ENCODE measurements around the gene ITGAE.

ITGAE gene

GRCh38 chr17:3826191-3826590, 25.2 kb upstream of the ITGAE start:
- peak; percentile 59 for DNase-seq
- WGBS: 67% methylated on average over 4 of the region's 4 CpGs
- H3K14ac ChIP-seq (ENCODE audit: low read length in 2 of 2): no peak overlapping the region
- H2BK15ac ChIP-seq (ENCODE audit: low read depth, poor library complexity, severe bottlenecking): no peak overlapping the region
- H3K36me3 ChIP-seq (ENCODE audit: control insufficient read depth in 1 of 2, insufficient read depth in 2 of 2, low read depth in 1 of 2, low read length in 2 of 2): peaks cover 28 to 76% of the 10 kb centered on the region in 2 experiments
- peaks cover 22% of the 10 kb centered on the region for H3K79me1 ChIP-seq (replicated peaks; ENCODE audit: low read length, poor library complexity, severe bottlenecking)
- no peak overlapping the region for H4K91ac ChIP-seq (ENCODE audit: low read length)
- no peak overlapping the region for H4K8ac ChIP-seq (ENCODE audit: low read length)
- no peaks in the 10 kb centered on the region for H3K27me3 ChIP-seq (ENCODE audit: control insufficient read depth in 1 of 2, insufficient read depth in 1 of 2, low read length in 2 of 2)
- H2BK12ac ChIP-seq (ENCODE audit: low read length in 2 of 2): no peak overlapping the region
- no peak overlapping the region for H2AFZ ChIP-seq (ENCODE audit: low read depth, low read length)
- peaks cover 2% of the 10 kb centered on the region for H3K4me1 ChIP-seq (ENCODE audit: control insufficient read depth, insufficient read depth, low read depth, low read length)
- no peak overlapping the region for H2BK120ac ChIP-seq (ENCODE audit: low read depth, low read length)
- peak overlapping the region; percentile 46 for H3K9ac ChIP-seq (ENCODE audit: low read length)
- no peak overlapping the region for H3K4me2 ChIP-seq (ENCODE audit: low read length, poor library complexity, severe bottlenecking)
- no peak overlapping the region for H3K27ac ChIP-seq (ENCODE audit: low read length, poor library complexity, severe bottlenecking)
- H3K23ac ChIP-seq (ENCODE audit: low read length in 2 of 2): no peak overlapping the region
- H3K4ac ChIP-seq (ENCODE audit: low read depth in 1 of 2, low read length in 2 of 2): no peak overlapping the region
- H3K9me3 ChIP-seq (ENCODE audit: control insufficient read depth, low read length): no peaks in the 10 kb centered on the region
- H2AK5ac ChIP-seq (ENCODE audit: low read length, severe bottlenecking): no peak overlapping the region
- no peak overlapping the region for H2BK5ac ChIP-seq (ENCODE audit: low read depth, low read length, poor library complexity, severe bottlenecking)
- no peak overlapping the region for H3K4me3 ChIP-seq (ENCODE audit: insufficient read depth in 1 of 2, low read depth in 1 of 2, low read length in 2 of 2)
- no peak overlapping the region for H3K18ac ChIP-seq (ENCODE audit: low read depth in 1 of 2, low read length in 2 of 2)

GRCh38 chr17:3821101-3821500, 20.1 kb upstream of the ITGAE start:
- no peak overlapping the region for H4K8ac ChIP-seq (ENCODE audit: low read length)
- H2BK5ac ChIP-seq (ENCODE audit: low read depth, low read length, poor library complexity, severe bottlenecking): no peak overlapping the region
- no peak overlapping the region for H3K4me2 ChIP-seq (ENCODE audit: low read length, poor library complexity, severe bottlenecking)
- H4K91ac ChIP-seq (ENCODE audit: low read length): no peak overlapping the region
- H2BK15ac ChIP-seq (ENCODE audit: low read depth, poor library complexity, severe bottlenecking): no peak overlapping the region
- no peak overlapping the region for H3K4me3 ChIP-seq (ENCODE audit: insufficient read depth in 1 of 2, low read depth in 1 of 2, low read length in 2 of 2)
- 97% methylated on average over 9 of the region's 9 CpGs for WGBS
- H3K4me1 ChIP-seq (ENCODE audit: control insufficient read depth, insufficient read depth, low read depth, low read length): peaks cover 5% of the 10 kb centered on the region
- no peak overlapping the region for H2BK12ac ChIP-seq (ENCODE audit: low read length in 2 of 2)
- H3K4ac ChIP-seq (ENCODE audit: low read depth in 1 of 2, low read length in 2 of 2): no peak overlapping the region
- no peak overlapping the region for H3K9ac ChIP-seq (ENCODE audit: low read length)
- H3K9me3 ChIP-seq (ENCODE audit: control insufficient read depth, low read length): no peaks in the 10 kb centered on the region
- no peak overlapping the region for H3K14ac ChIP-seq (ENCODE audit: low read length in 2 of 2)
- no peak overlapping the region for H3K18ac ChIP-seq (ENCODE audit: low read depth in 1 of 2, low read length in 2 of 2)
- peaks cover 11% of the 10 kb centered on the region for H3K79me1 ChIP-seq (replicated peaks; ENCODE audit: low read length, poor library complexity, severe bottlenecking)
- H3K27ac ChIP-seq (ENCODE audit: low read length, poor library complexity, severe bottlenecking): no peak overlapping the region
- H3K27me3 ChIP-seq (ENCODE audit: control insufficient read depth in 1 of 2, insufficient read depth in 1 of 2, low read length in 2 of 2): no peaks in the 10 kb centered on the region
- H3K23ac ChIP-seq (ENCODE audit: low read length in 2 of 2): no peak overlapping the region
- peaks cover 20 to 91% of the 10 kb centered on the region in 2 experiments for H3K36me3 ChIP-seq (ENCODE audit: control insufficient read depth in 1 of 2, insufficient read depth in 2 of 2, low read depth in 1 of 2, low read length in 2 of 2)
- no peak for DNase-seq
- H2AK5ac ChIP-seq (ENCODE audit: low read length, severe bottlenecking): no peak overlapping the region
- H2BK120ac ChIP-seq (ENCODE audit: low read depth, low read length): no peak overlapping the region
- no peak overlapping the region for H2AFZ ChIP-seq (ENCODE audit: low read depth, low read length)

GRCh38 chr17:3818786-3819185, 17.8 kb upstream of the ITGAE start:
- Histone ChIP-seq H3K9me3 (ENCODE audit: control insufficient read depth, low read length) (no peaks in the 10 kb centered on the region), H3K23ac (ENCODE audit: low read length in 2 of 2) (no peak overlapping the region), H2BK120ac (ENCODE audit: low read depth, low read length) (no peak overlapping the region), H4K91ac (ENCODE audit: low read length) (peak overlapping the region; percentile 18), H2BK12ac (ENCODE audit: low read length in 2 of 2) (no peak overlapping the region), H3K27me3 (ENCODE audit: control insufficient read depth in 1 of 2, insufficient read depth in 1 of 2, low read length in 2 of 2) (no peaks in the 10 kb centered on the region), H3K79me1 (replicated peaks; ENCODE audit: low read length, poor library complexity, severe bottlenecking) (peaks cover 12% of the 10 kb centered on the region), H3K18ac (ENCODE audit: low read depth in 1 of 2, low read length in 2 of 2) (no peak overlapping the region), H2BK5ac (ENCODE audit: low read depth, low read length, poor library complexity, severe bottlenecking) (no peak overlapping the region), H3K27ac (ENCODE audit: low read length, poor library complexity, severe bottlenecking) (no peak overlapping the region), H2AFZ (ENCODE audit: low read depth, low read length) (no peak overlapping the region), H3K4me3 (ENCODE audit: insufficient read depth in 1 of 2, low read depth in 1 of 2, low read length in 2 of 2) (no peak overlapping the region), H2AK5ac (ENCODE audit: low read length, severe bottlenecking) (no peak overlapping the region), H3K36me3 (ENCODE audit: control insufficient read depth in 1 of 2, insufficient read depth in 2 of 2, low read depth in 1 of 2, low read length in 2 of 2) (peaks cover 30 to 91% of the 10 kb centered on the region in 2 experiments), H3K14ac (ENCODE audit: low read length in 2 of 2) (no peak overlapping the region), H3K4me1 (ENCODE audit: control insufficient read depth, insufficient read depth, low read depth, low read length) (peaks cover 5% of the 10 kb centered on the region), H2BK15ac (ENCODE audit: low read depth, poor library complexity, severe bottlenecking) (no peak overlapping the region), H3K4ac (ENCODE audit: low read depth in 1 of 2, low read length in 2 of 2) (no peak overlapping the region), H4K8ac (ENCODE audit: low read length) (no peak overlapping the region), H3K9ac (ENCODE audit: low read length) (no peak overlapping the region), H3K4me2 (ENCODE audit: low read length, poor library complexity, severe bottlenecking) (no peak overlapping the region)
- peak; percentile 51 for DNase-seq
- 74% methylated on average over 6 of the region's 6 CpGs for WGBS

GRCh38 chr17:3817851-3818605, 17.0 kb upstream of the ITGAE start:
- H2AK5ac ChIP-seq (ENCODE audit: low read length, severe bottlenecking): no peak overlapping the region
- no peak for DNase-seq
- H2BK15ac ChIP-seq (ENCODE audit: low read depth, poor library complexity, severe bottlenecking): no peak overlapping the region
- H3K4me2 ChIP-seq (ENCODE audit: low read length, poor library complexity, severe bottlenecking): no peak overlapping the region
- H4K8ac ChIP-seq (ENCODE audit: low read length): no peak overlapping the region
- no peak overlapping the region for H2BK120ac ChIP-seq (ENCODE audit: low read depth, low read length)
- no peak overlapping the region for H3K27ac ChIP-seq (ENCODE audit: low read length, poor library complexity, severe bottlenecking)
- H3K14ac ChIP-seq (ENCODE audit: low read length in 2 of 2): no peak overlapping the region
- 96% methylated on average over 10 of the region's 12 CpGs for WGBS
- H3K36me3 ChIP-seq (ENCODE audit: control insufficient read depth in 1 of 2, insufficient read depth in 2 of 2, low read depth in 1 of 2, low read length in 2 of 2): peaks cover 34 to 92% of the 10 kb centered on the region in 2 experiments
- no peak overlapping the region for H2AFZ ChIP-seq (ENCODE audit: low read depth, low read length)
- H2BK5ac ChIP-seq (ENCODE audit: low read depth, low read length, poor library complexity, severe bottlenecking): no peak overlapping the region
- H3K4me3 ChIP-seq (ENCODE audit: insufficient read depth in 1 of 2, low read depth in 1 of 2, low read length in 2 of 2): no peak overlapping the region
- H3K18ac ChIP-seq (ENCODE audit: low read depth in 1 of 2, low read length in 2 of 2): no peak overlapping the region
- H3K4ac ChIP-seq (ENCODE audit: low read depth in 1 of 2, low read length in 2 of 2): no peak overlapping the region
- no peak overlapping the region for H2BK12ac ChIP-seq (ENCODE audit: low read length in 2 of 2)
- no peaks in the 10 kb centered on the region for H3K27me3 ChIP-seq (ENCODE audit: control insufficient read depth in 1 of 2, insufficient read depth in 1 of 2, low read length in 2 of 2)
- no peaks in the 10 kb centered on the region for H3K9me3 ChIP-seq (ENCODE audit: control insufficient read depth, low read length)
- peaks cover 5% of the 10 kb centered on the region for H3K4me1 ChIP-seq (ENCODE audit: control insufficient read depth, insufficient read depth, low read depth, low read length)
- no peak overlapping the region for H3K9ac ChIP-seq (ENCODE audit: low read length)
- H3K23ac ChIP-seq (ENCODE audit: low read length in 2 of 2): no peak overlapping the region
- peaks cover 12% of the 10 kb centered on the region for H3K79me1 ChIP-seq (replicated peaks; ENCODE audit: low read length, poor library complexity, severe bottlenecking)
- H4K91ac ChIP-seq (ENCODE audit: low read length): no peak overlapping the region

All from mesenchymal stem cell (in vitro differentiated cells and primary cell).